H9 (cell line): ENCODE results near the gene GLRA3. TPM values are rescaled to one million over a fixed set of nuclear protein-coding genes. Genes with fewer than 3 reads are reported as not detected.

Source experiments
- DNase-seq: peaks from one replicate; pipeline ENCODE4 v3.0.0-alpha.2; 2017
- H2AFZ ChIP-seq: one replicate; pipeline ENCODE4 v1.6.1; 2013; ENCODE audit warnings: mild to moderate bottlenecking, low read length, control low read depth, moderate library complexity
- H2AK5ac ChIP-seq: 2 replicates; pipeline ENCODE4 v1.6.1; 2013; ENCODE audit warnings: low read length, control low read depth, mixed read lengths; ENCODE audit not compliant: insufficient read length
- H2BK120ac ChIP-seq: one replicate; pipeline ENCODE4 v1.6.1; 2013; ENCODE audit warnings: low read depth, mild to moderate bottlenecking, low read length, control low read depth, inconsistent platforms; ENCODE audit not compliant: poor library complexity, severe bottlenecking
- H2BK12ac ChIP-seq: 2 replicates; pipeline ENCODE4 v1.6.1; 2013; ENCODE audit warnings: low read length, control low read depth, mixed read lengths, low read depth; ENCODE audit not compliant: insufficient read length
- H2BK15ac ChIP-seq: 2 replicates; pipeline ENCODE4 v1.6.1; 2013; ENCODE audit warnings: low read depth, low read length, control low read depth
- H2BK20ac ChIP-seq: one replicate; pipeline ENCODE4 v1.6.1; 2013; ENCODE audit warnings: low read depth, mild to moderate bottlenecking, low read length, control low read depth, inconsistent platforms; ENCODE audit not compliant: poor library complexity, severe bottlenecking
- H2BK5ac ChIP-seq: 2 replicates; pipeline ENCODE4 v1.6.1; 2013; ENCODE audit warnings: low read length, control low read depth, mixed read lengths; ENCODE audit not compliant: insufficient read length
- H3K14ac ChIP-seq: 2 replicates; pipeline ENCODE4 v1.6.1; 2013; ENCODE audit warnings: low read length, control low read depth; ENCODE audit not compliant: insufficient read depth
- H3K18ac ChIP-seq: 2 replicates; pipeline ENCODE4 v1.6.1; 2013; ENCODE audit warnings: low read depth, mild to moderate bottlenecking, mixed read lengths, low read length, control low read depth; ENCODE audit not compliant: insufficient read length
- H3K23ac ChIP-seq: 2 replicates; pipeline ENCODE4 v1.6.1; 2013; ENCODE audit warnings: low read length, control low read depth, mixed read lengths, low read depth; ENCODE audit not compliant: insufficient read length
- H3K23me2 ChIP-seq: 2 replicates; pipeline ENCODE4 v1.6.1; 2013; ENCODE audit warnings: low read depth, mild to moderate bottlenecking, mixed read lengths, low read length, control low read depth; ENCODE audit not compliant: insufficient read length, poor library complexity, severe bottlenecking
- H3K27ac ChIP-seq: 2 replicates; pipeline ENCODE4 v1.5.1; 2013; ENCODE audit warnings: low read length, control low read depth, mixed read lengths, low read depth; ENCODE audit not compliant: insufficient read length
- H3K27me3 ChIP-seq: 2 replicates; pipeline ENCODE4 v1.6.1; 2013; ENCODE audit warnings: low read length, control low read depth, inconsistent platforms; ENCODE audit not compliant: insufficient read depth
- H3K4ac ChIP-seq: 2 replicates; pipeline ENCODE4 v1.6.1; 2013; ENCODE audit warnings: low read depth, mild to moderate bottlenecking, control low read depth, inconsistent platforms, low read length, moderate library complexity
- H3K4me1 ChIP-seq: 2 replicates; pipeline ENCODE4 v1.6.1; 2013; ENCODE audit warnings: low read length, control low read depth, inconsistent platforms; ENCODE audit not compliant: insufficient read depth
- H3K4me2 ChIP-seq: 2 replicates; pipeline ENCODE4 v1.6.1; 2013; ENCODE audit warnings: low read length, control low read depth, mixed read lengths; ENCODE audit not compliant: insufficient read length, insufficient read depth
- H3K56ac ChIP-seq: 2 replicates; pipeline ENCODE4 v1.6.1; 2013; ENCODE audit warnings: low read depth, mild to moderate bottlenecking, mixed read lengths, low read length, control low read depth; ENCODE audit not compliant: insufficient read length
- H3K79me1 ChIP-seq: 2 replicates; pipeline ENCODE4 v1.6.1; 2013; ENCODE audit warnings: low read depth, mild to moderate bottlenecking, moderate library complexity, low read length, control low read depth, inconsistent platforms; ENCODE audit not compliant: insufficient read depth, poor library complexity, severe bottlenecking
- H3K79me2 ChIP-seq: 2 replicates; pipeline ENCODE4 v1.6.1; 2013; ENCODE audit warnings: low read length, control low read depth, inconsistent platforms; ENCODE audit not compliant: insufficient read depth
- H3K9ac ChIP-seq: 2 replicates; pipeline ENCODE4 v1.6.1; 2013; ENCODE audit warnings: low read length, control low read depth, mixed read lengths; ENCODE audit not compliant: insufficient read length; ENCODE audit errors: extremely low read depth
- H3K9me3 ChIP-seq: one replicate; pipeline ENCODE4 v1.6.1; 2013; ENCODE audit warnings: low read depth, low read length, inconsistent platforms; ENCODE audit not compliant: control insufficient read depth
- H3T11ph ChIP-seq: one replicate; pipeline ENCODE4 v1.6.1; 2013; ENCODE audit warnings: mild to moderate bottlenecking, low read length, control low read depth, inconsistent platforms
- H4K20me1 ChIP-seq: one replicate; pipeline ENCODE4 v1.6.1; 2013; ENCODE audit not compliant: control insufficient read depth, insufficient read length, insufficient read depth
- H4K5ac ChIP-seq: 2 replicates; pipeline ENCODE4 v1.6.1; 2013; ENCODE audit warnings: low read depth, mild to moderate bottlenecking, mixed read lengths, low read length, control low read depth; ENCODE audit not compliant: insufficient read length
- H4K8ac ChIP-seq: replicated peaks from 2 replicates; pipeline ENCODE4 v1.6.1; 2013; ENCODE audit warnings: low read length, control low read depth, mixed read lengths, low read depth; ENCODE audit not compliant: insufficient read length
- H4K91ac ChIP-seq: 2 replicates; pipeline ENCODE4 v1.6.1; 2013; ENCODE audit warnings: low read depth, mild to moderate bottlenecking, moderate library complexity, mixed read lengths, low read length, control low read depth; ENCODE audit not compliant: insufficient read length
- H3K27ac Mint-ChIP-seq, 3 experiments: 2 replicates in 2 of 3; 3 replicates in 1 of 3; pipeline ENCODE4 v1.8.0; 2020 to 2021; ENCODE audit warnings: mixed read lengths in 3 of 3, mild to moderate bottlenecking in 1 of 3, moderate library complexity in 1 of 3
- H3K27me3 Mint-ChIP-seq: 2 replicates; pipeline ENCODE4 v1.8.0; 2021; ENCODE audit warnings: low read depth, mild to moderate bottlenecking, moderate library complexity, mixed read lengths
- H3K36me3 Mint-ChIP-seq, 3 experiments: 2 replicates in 2 of 3; 3 replicates in 1 of 3; pipeline ENCODE4 v1.8.0; 2020 to 2021; ENCODE audit warnings: low read depth in 3 of 3, mixed read lengths in 3 of 3; ENCODE audit not compliant: insufficient read depth in 1 of 3
- H3K4me1 Mint-ChIP-seq, 2 experiments: 2 replicates each; pipeline ENCODE4 v1.8.0; 2020; ENCODE audit warnings: mixed read lengths in 2 of 2
- H3K4me3 Mint-ChIP-seq, 2 experiments: 2 replicates in 1 of 2; 3 replicates in 1 of 2; pipeline ENCODE4 v1.8.0; 2020 to 2021; ENCODE audit warnings: mild to moderate bottlenecking in 2 of 2, mixed read lengths in 2 of 2, moderate library complexity in 1 of 2
- H3K9me3 Mint-ChIP-seq, 2 experiments: 2 replicates in 1 of 2; 3 replicates in 1 of 2; pipeline ENCODE4 v1.8.0; 2020; ENCODE audit warnings: mild to moderate bottlenecking in 2 of 2, mixed read lengths in 2 of 2, moderate library complexity in 1 of 2
- CTCF ChIP-seq: fragments of 200-600 bp; sonication (generic); conservative IDR thresholded peaks from 3 replicates; pipeline ENCODE4 v1.8.0; 2021; ENCODE audit warnings: antibody characterized with exemption, mild to moderate bottlenecking
- WGBS: extraction: QIAGEN DNeasy Blood & Tissue Kit; methylation state at CpG from one replicate; pipeline ENCODE4 v1.1.7; 2013; ENCODE audit warnings: missing lambda C conversion rate, low lambda C conversion rate, mixed read lengths; ENCODE audit not compliant: insufficient read length; ENCODE audit errors: extremely low coverage; 5-methylcytosine and 5-hydroxymethylcytosine counted together
- total RNA-seq: library from RNA; stranded (reverse); gene quantifications from 2 replicates; pipeline ENCODE4 v1.2.1, GENCODE V29; 2021

GLRA3 gene
- total RNA-seq, 1 experiment from 2014 or later, result 0.09 TPM

GRCh38 chr4:174592256-174592984 is 236.6 kb downstream of the GLRA3 start:
- no peak overlapping the region for H3K9ac ChIP-seq
- peaks cover 16 to 18% of the 10 kb centered on the region in 2 experiments for H3K4me1 Mint-ChIP-seq
- no peaks in the 10 kb centered on the region for H3K4me1 ChIP-seq
- no peak overlapping the region for H3K56ac ChIP-seq
- no peak overlapping the region for H2BK5ac ChIP-seq
- peaks cover 2 to 12% (median 2%) of the 10 kb centered on the region in 3 experiments; a peak in 4 of 7 replicates for H3K36me3 Mint-ChIP-seq
- no peak overlapping the region for H3K4ac ChIP-seq
- no peak overlapping the region for H4K8ac ChIP-seq
- H3K18ac ChIP-seq, result no peak overlapping the region
- no peak overlapping the region for H2BK12ac ChIP-seq
- WGBS, result no CpG with 5 or more reads among the region's 3 CpGs
- no peak overlapping the region for H2AFZ ChIP-seq
- DNase-seq, result no peak
- H3K27ac Mint-ChIP-seq, result peak overlapping the region in 1 of 3 experiments; percentile 8; a peak in 2 of 7 replicates
- no peaks in the 10 kb centered on the region for H3K27me3 Mint-ChIP-seq
- H3K9me3 ChIP-seq, result no peaks in the 10 kb centered on the region
- no peak overlapping the region for H2BK120ac ChIP-seq
- TF ChIP-seq CTCF, result no peak
- no peak overlapping the region for H3K4me2 ChIP-seq
- H4K20me1 ChIP-seq, result no peaks in the 10 kb centered on the region
- H3K79me1 ChIP-seq, result no peaks in the 10 kb centered on the region
- H3K23ac ChIP-seq, result no peak overlapping the region
- no peak overlapping the region for H3K4me3 Mint-ChIP-seq
- no peak overlapping the region for H4K91ac ChIP-seq
- H2BK15ac ChIP-seq, result no peak overlapping the region
- H3T11ph ChIP-seq, result no peak overlapping the region
- H3K79me2 ChIP-seq, result no peaks in the 10 kb centered on the region
- H3K14ac ChIP-seq, result no peak overlapping the region
- no peak overlapping the region for H2AK5ac ChIP-seq
- H3K23me2 ChIP-seq, result no peaks in the 10 kb centered on the region
- no peak overlapping the region for H3K27ac ChIP-seq
- no peak overlapping the region for H4K5ac ChIP-seq
- no peaks in the 10 kb centered on the region for H3K27me3 ChIP-seq
- peaks cover 5 to 8% of the 10 kb centered on the region in 2 experiments; a peak in 2 of 5 replicates for H3K9me3 Mint-ChIP-seq
- H2BK20ac ChIP-seq, result no peak overlapping the region
